ENCODE data around the gene FTO.

Gene FTO

DNA sequence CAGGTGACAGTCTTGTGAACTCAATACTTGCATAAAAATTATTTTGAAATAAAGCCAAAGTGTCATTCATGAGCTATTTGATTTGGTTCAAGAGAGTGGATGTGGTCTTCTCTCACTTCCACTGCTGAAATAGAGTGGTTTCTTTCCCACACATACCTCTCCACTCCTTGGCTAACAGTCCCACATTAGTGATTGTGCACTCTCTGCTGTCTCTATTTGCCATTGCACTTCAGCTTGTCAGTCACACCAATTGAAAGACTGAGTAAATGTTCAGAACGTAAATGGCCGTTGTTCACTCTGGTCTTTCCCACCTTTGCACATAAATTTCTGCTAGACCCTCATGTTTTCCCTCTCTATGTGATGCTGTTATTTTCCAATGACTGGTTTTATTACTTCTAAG is 197.5 kb downstream of the FTO start:
- no peak for DNase-seq (ENCODE audit: low spot score)

DNA sequence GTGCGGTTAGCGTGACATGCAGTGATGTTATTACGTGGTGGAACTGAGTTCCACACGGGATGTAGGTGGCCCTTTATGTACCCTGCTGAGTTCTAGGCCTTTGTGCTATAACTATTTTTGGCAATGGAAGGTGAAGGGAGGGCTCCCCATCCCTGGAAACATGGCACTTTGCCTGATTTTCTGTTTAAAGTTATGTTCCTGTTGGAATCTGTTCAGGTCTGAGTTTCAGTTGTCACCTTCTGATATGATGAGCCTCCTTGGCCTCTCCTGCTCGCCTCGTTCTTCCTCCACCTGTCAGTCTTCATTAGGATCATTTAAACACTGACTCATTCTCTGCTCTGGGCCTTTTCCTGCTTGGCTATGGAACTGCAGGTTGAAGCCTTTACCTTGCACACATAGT is 200.6 kb downstream of the FTO start:
- no peak for DNase-seq (ENCODE audit: low spot score)

DNA sequence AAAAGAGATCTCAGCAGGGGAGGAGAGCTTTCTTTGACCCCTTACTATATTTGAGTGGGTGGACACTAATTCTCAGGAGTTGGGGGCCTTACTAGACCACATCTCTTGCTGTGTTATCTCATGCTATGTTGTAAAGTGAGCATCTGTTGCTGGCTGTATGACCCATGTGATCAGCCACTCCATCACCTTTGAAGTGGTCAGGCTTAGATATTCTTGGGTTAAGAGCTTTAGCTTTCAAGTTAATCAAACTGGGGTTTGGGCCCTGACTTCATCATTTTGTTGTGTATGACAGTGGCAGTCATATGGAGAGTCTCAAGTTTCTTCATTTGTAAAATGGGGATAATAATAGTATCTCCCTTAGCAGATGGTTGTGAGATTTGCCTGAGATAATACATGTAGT is 201.1 kb downstream of the FTO start:
- no peak for DNase-seq (ENCODE audit: low spot score)

DNA sequence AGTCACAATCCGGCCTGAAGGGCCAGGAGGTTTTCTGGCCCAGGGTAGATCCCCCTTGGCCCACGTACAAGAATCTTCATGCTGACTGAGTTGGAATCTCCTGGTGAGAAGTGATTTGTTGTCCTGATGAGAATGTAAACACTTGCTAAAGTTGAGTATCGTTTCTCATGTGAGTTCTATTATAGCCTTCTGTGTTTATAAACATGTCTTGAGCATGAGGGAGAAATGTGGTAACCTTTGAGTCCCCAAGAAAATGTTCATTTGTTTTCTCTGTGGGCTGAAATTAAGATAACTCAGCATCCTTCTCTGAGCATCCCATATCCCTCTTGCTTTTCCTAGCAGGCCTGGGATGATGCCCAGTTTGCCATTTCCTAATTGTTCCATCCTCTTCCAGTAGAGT is 204.8 kb downstream of the FTO start:
- no peak for DNase-seq (ENCODE audit: low spot score)

DNA sequence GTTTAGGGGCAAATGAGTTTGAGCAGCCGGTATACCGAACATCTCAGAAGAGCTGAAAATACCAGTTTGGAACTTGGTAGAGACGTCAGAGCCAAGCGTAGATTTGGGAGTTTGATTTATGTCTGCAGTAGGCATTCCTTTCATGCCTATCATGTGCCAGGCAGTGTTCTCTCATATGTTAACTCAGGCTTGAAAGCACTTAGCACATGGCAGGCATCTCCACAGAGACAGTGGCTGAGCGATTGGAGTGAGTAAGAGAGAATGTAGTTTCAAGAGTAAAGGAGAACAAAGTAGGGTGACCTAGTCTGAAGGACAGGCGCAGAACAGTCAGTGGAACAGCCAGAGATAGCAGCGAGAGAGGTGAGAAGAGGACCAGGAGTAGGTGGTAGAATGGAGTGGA is 207.0 kb downstream of the FTO start:
- DNase-seq (ENCODE audit: low spot score), result no peak

DNA sequence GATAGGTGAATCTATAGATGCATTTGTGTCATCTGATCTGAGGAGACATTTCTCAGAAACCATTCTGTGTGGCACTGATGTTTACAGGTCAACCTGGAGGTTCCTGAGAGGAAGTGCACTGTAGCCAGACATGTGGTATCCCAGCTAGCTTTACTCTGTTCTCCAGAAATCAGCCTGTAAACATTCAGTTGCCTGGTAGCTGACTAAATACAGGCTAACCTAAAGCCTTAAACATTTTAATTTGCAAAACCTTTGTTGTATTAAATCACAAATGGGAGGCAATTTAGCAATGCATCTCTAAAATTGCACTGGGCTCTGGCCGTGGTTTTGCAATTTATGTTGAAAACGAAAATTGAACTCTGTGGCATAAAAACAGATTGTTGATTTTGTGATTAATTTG is 207.6 kb downstream of the FTO start:
- no peak for DNase-seq (ENCODE audit: low spot score)

DNA sequence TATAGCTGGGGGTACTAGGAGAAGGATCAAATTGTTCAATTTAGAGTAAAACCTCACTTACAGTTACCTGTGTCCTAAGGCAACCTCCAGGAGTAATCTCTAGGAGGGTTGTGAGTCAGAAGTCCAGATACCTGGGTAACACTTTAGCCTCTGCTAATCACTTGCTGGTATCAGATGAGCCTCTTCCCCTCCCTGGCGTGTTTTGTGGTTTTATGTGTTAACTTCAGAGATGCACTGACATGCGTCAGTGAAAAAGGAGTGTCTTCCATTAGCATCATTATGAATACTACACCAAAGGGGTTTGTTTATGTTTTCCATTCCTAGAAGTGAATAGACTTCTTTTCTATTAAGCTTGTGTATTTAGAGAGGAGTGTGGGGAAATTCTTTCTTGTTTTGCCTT is 208.2 kb downstream of the FTO start:
- no peak for DNase-seq (ENCODE audit: low spot score)

DNA sequence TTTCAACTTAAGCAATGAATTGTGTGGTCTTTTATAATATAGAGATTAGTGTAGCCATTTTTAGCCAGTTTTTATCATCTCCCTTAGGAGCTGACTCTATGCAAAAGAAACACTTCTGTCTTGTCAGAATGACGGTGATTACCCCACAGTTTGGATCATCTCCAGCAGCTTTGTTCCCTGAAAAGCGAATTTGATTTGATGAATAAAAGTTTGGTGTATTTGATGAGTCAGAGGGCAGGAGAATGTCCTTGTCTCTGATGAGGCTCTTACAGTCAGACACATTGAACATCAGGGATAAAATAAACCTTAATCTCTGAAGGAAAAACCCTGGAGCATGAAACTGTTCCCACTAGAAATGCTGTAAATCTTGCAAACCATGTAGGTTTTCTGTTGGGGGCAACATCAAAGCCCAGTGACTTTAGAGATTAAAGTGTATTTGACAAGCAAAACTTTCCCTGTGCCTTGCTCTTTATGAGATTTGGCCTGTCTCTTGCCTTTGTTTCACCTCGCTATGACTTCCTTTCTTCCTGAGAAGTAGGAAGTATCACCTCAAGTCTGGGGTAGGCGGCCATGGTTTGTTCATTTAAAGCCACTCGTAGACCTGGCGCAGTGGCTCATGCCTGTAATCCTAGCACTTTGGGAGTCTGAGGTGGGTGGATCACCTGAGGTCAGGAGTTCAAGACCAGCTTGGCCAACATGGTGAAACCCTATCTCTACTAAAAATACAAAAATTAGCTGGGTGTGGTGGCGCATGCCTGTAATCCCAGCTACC is 209.3 kb downstream of the FTO start:
- DNase-seq (ENCODE audit: low spot score), result no peak

DNA sequence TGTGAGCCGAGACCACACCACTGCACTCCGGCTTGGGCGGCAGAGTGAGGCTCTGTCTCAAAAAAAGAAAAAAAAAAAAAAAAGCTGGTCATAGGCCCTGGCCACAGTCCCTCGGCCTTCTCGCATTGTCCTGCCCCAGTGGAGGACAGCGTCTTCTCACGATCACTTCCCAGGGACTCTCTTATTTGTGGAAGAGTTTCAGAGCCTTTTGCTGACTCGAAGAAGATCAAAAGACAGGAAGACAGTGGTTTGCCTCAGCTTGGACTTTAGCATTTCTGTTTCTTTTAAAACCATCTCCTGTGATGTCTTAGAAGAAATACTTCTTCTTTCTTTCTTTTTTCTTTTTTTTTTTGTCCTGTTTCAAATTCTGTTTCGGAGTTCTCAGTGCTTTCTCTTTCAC is 210.0 kb downstream of the FTO start:
- no peak for DNase-seq (ENCODE audit: low spot score)

DNA sequence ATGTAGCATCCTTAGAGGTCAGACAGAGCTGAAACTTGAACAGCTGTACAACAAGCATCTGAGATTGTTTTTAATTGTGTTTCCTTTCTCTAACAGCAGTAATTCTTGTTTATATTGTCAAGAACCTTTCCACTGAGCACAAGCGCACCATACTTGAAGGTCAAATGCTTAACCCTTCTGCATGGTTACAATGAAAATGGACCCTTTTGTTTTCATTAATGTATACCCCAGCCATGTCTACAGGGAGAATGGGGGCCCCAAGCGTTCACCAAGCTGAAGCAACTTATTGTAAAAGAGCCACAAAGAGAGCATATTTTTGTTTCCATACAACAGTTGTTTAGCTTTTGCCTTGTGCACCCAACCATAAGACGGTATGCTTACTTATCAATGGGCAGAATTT is 210.8 kb downstream of the FTO start:
- DNase-seq (ENCODE audit: low spot score), result no peak

DNA sequence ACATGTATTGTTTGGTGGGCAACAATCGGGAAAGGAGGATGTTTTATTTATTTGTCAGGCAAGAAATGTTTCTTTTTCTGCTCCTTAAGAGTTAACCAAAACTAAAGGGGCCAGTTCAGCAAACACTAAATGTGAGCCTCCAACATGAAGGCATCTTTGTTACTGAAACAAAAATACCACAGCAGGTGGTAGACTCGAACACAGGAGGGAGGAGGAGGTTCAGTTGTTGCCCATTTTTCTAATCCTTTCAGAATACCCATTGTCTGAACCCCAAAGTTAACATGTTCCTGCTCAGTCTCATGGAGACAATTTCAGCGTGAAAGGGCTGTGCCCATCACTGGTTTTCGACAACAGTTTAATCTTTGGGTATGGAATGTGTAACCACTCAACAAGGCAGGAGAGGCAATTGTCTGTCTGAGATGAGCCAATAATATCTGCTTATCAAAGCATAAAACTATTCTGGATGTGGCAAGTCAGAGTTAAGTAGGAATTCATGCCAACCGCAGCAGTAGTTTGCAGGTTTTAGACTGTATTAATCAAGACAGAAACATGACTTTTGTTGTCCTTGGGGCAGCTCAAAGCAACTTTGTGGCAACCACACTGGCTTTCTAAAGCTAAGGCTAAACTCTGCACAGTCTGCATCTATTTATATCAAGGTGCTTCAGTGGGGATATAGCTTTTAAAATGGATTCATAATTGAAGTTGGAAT is 211.7 kb downstream of the FTO start:
- no peak for DNase-seq (ENCODE audit: low spot score)

DNA sequence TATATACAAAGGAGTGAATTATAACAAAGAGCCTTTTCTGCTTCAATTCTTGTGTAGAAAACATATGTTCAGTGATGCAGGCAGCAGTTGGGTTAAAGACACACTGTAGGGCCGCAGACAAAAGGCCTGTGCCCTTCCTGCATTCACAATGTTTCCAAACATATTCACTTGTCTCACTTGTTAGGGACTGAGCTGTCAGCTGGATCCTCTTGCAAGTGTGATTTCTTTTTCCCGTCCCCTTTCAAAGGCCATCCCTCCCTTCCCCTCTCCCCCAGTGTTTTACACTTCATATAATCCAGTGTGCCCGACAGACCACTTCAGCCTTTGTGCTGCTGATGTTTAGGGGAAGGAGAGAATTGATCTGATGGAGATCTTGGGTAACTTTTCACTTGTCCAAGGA is 217.0 kb downstream of the FTO start:
- no peak for DNase-seq (ENCODE audit: low spot score)

DNA sequence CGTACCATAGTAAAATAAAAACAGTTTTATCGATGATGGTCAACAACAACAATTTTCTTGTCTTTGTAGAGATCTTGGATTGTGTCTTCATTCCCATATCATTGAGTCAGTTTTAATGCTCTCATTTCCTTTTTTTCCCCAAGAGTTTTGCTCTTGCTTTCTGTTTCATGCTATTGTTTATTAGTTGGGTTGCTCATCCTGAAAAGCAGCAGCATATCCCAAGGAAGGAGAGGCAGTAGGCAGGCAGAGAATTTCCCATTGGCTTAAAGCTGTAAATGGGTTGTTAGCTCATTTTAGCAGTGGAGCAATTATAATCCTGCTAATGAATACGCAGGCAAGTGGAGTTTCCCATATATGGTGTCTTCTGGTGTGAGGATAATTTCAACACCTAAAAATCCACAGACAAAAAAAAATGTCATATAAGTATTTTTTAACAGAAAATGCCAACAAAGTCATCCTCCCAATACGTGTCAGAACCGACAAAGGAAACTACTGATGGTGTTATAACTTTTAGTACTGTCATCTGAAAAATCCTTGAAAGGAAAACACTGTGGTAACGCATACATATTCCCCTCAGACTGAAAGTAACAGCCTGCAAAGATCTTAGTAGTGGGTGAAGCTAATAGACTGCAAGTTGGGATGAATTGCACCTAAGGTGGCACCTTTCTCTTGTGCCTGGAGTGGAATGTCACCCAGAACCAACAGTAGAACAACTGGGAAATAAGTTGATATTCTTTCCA is 218.3 kb downstream of the FTO start:
- DNase-seq (ENCODE audit: low spot score), result no peak

DNA sequence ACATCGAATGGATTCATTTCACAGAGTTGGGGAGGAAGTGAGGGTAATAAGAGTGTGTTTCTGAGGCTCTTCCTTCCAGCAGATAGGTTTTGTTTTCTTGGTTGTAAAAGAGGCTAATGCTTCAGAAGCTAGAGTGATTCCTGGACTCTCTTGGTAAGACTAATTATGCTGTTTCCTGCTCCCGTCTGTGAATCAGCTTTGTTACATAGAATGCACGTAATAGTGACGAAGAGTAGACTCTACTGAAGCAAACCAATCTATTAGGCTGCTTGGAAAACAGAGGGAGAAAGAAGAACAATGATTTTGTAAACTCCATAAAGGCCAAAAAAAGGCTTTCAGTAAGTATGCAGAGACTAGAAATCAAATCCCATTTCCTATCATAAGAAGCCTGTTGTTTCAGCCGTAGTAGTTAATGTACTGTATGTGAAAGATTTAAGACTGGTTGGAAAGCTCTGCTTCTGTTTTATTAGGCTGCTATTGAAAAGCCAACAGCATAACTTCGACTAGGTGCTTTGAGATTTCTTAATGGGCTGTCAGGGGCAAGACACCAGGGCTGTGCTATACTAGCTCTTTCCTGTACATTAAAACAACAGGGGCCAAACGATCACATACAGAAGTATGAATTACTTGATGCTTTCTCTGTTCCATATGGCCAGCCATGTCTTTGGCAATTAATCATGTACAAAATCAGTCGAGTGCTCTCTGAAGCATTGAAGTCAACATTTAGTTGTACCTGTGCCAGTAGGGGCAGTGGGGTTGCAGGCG is 219.0 kb downstream of the FTO start:
- DNase-seq (ENCODE audit: low spot score), result no peak

DNA sequence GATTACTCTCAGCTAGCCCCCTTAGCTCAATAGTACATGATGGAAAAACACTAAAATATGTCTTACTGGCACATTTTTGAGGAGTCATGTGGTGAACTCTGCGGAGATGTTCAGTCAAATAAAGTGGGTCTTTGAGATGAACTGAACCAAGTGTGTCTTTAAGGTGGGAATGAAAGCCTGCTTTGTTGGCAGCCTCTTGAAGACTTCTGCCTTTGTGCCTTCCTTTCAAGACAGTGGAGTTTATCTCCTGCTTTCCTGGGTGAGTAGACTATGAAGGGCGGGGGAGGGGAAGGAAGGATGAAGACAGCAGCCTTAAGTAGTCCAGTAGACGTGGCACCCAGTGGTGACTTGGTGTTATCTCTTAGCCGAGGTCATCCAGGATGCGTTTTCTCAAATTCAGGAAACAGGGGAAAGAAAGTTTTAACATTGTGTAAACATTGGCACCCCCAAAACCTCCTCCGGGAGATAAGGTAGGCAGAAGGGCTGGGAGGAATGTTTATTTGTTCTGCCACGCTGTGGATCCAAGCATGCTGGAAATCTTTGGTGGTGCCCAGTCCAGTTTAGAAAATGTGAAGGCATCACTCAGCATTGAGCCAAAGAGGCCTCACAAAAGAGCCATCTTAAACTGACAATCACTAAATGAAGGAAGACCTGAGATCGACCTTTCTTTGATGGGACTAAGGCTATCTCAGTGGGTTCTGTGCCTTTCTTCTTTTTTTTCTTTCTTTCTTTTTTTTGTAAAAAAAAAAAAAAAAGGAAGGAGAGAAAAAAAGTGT is 220.6 kb downstream of the FTO start:
- DNase-seq (ENCODE audit: low spot score), result no peak

DNA sequence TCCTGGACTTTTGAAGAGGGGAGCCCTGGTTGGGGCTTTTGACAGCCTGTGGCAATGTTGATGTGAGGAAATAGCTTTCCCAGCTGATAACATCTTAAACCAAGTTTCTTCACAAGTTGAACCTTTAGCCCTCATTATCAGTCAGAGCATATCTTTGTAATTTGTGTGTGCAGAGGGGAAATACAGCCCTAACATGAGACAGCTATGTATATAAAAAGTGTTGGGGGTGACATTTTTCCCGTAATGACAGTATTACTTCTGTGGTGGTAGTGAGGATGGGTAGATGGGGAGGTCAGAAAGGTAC is 221.1 kb downstream of the FTO start:
- DNase-seq (ENCODE audit: low spot score), result no peak

DNA sequence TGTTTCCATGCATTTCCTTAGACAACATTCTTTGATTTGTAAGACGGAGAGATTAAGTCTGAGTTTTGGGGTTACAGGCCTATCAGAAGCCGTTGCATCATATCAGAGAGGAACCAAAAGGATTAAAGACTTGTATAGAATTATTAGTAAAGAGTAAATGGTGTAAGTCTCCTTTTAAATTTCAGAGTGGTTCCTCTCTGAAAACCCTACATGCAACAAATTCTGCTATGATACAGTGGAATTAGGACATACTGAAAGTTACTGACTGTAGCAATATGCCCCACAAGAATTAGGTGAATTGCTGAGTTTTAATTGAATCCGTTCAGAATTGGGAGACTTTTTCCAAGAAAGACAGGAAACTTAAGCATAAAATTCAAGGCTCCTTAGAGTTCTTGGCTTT is 221.6 kb downstream of the FTO start:
- no peak for DNase-seq (ENCODE audit: low spot score)

DNA sequence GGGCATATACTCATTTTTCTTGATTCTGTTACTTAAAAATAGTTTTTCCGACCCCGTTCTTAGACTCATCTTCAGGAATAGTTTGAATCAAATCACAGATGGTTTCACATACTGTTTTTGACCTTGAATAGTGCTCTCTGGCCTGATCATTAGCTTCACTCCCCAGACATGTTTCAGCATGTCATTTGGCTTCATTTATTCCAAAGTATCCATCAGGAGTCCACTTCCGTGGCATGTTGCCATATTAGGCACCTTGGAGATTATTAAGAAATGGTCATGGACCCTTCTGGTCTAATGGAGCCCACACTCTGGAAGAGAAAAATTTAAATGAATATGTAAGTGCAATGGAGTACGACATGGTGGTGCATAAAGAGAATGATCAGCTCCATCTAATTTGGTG is 222.3 kb downstream of the FTO start:
- no peak for DNase-seq (ENCODE audit: low spot score)

DNA sequence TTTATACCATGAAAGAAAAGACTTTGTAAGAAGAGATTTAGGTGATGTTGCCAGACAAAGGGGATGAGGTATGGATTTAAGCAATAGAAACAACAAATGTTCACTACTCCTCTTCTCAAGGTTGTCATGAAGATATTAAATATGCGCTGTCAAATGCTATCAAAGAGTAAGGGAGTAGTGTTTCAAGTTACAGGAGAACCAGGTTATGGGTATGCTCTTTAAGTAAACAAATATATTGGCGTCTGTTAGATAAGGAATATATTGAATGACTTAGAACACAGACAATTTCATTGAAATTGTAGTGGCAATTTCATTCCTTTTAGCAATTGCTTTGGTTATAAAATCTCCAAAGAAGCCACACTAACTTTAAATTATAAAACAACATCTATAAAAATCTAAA is 229.0 kb downstream of the FTO start:
- no peak for DNase-seq (ENCODE audit: low spot score)

DNA sequence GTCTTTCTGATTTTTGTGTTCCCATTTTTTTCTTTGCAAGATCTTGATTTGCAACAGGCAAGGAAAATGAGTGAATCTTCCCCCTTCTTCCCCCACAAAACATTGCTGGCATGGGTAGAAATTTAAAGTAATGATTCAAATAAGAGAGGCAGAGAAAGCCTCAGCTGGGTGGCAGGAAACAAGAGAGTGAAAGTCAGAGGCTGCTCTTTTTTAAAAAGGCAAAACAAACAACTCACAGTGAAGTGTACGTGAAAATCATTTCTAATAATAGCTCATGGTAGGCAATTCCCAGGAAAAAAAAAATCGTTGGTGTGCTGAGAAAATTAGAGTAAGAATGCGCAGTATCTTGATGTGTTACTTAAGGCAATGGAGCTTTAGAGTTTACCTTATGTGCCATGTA is 229.5 kb downstream of the FTO start:
- DNase-seq (ENCODE audit: low spot score), result no peak

DNA sequence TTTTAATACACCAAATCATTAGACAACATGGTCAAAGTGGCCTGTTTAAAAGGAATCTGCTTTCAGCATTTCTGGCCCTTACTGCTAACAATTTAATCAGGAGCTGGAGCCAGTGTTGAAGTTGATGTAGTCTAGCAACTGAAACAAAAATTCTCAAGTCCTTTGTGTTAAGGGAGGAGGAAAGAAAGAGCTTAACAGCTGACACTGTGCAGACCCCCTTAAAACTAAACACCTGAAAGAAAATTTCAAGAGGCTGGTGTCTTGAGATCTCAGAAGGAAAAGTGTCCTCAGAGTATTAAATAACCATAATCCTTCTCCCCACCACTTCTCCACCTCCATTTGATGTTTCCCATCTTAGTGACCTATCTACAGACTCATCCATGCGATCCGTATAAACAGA is 232.1 kb downstream of the FTO start:
- no peak for DNase-seq (ENCODE audit: low spot score)

DNA sequence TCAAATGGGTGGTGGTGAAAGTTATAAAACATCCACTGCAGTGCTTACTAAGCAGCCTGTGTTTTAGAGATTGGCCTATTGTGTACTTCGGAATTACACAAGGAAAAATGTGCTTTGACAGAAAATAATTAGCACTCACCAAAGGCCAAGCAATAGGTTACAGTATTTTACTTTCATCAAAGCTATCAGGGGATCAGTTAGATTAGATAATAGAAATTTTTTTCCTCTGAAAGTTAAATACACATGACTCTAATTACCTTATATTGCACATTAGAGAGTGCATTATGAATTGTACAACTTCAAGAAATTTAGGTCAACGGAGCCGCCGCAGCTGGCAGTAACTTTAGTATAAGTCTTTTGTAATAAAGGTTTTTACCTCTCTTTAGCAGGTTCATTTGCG is 232.6 kb downstream of the FTO start:
- DNase-seq (ENCODE audit: low spot score), result no peak
